K562 (cell line): ENCODE data around the gene GSTO2. TPM values are rescaled to one million over a fixed set of nuclear protein-coding genes. Genes with fewer than 3 reads are reported as not detected.

Experiments
- ATAC-seq: fragments of 200-7000 bp; cut with Tn5 transposase; 3 replicates; pipeline ENCODE4 v1.9.1; 2020; ENCODE audit warnings: moderate library complexity
- BruUV-seq: library from RNA; stranded (reverse); fragments of 400-500 nt; replicated peaks from 2 replicates; lab custom pipeline; 2021; lab: Mats Ljungman, UMichigan
- CTCF ChIA-PET: fragments of 300-600 bp; formaldehyde crosslinking; extraction: SDS; loops from one replicate; lab custom pipeline; 2021; ENCODE audit warnings: low intra/inter-chr PET ratio; lab: Yijun Ruan, JAX
- POLR2A ChIA-PET: fragments of 300-600, 350-650 bp; sonication (Branson Sonifier 250); formaldehyde crosslinking; extraction: SDS; loops from one replicate; lab custom pipeline; 2021; ENCODE audit warnings: antibody characterized with exemption, inconsistent platforms; lab: Yijun Ruan, JAX
- DNase-seq, 4 experiments: peaks; one replicate each; pipeline versions ENCODE4 v3.0.0 to v3.0.0-alpha.2; 2011 to 2018; ENCODE audit warnings: low spot score in 3 of 4, mixed read lengths in 3 of 4; ENCODE audit errors: extremely low read depth in 1 of 4
- FAIRE-seq: peaks from 2 replicates; lab custom pipeline; 2011; peaks lifted over from hg19 to GRCh38; lab: Jason Lieb, UNC
- H2AFZ ChIP-seq: 2 replicates; pipeline ENCODE4 v1.6.0; 2011; ENCODE audit warnings: low read depth, low read length, control low read depth, inconsistent platforms
- H3K27ac ChIP-seq: fragments of 200-600 bp; 3 replicates; pipeline ENCODE4 v1.8.0; 2011; ENCODE audit warnings: low read depth, mild to moderate bottlenecking, control low read depth, inconsistent platforms, low read length, moderate library complexity, mixed read lengths; ENCODE audit errors: extremely low read depth
- H3K27me3 ChIP-seq, 2 experiments: fragments of 300-600 bp in 1 of 2; 2 replicates in 1 of 2; 3 replicates in 1 of 2; pipeline versions ENCODE4 v1.6.0 to v1.8.0; 2011; ENCODE audit warnings: inconsistent platforms in 2 of 2, low read length in 2 of 2, mild to moderate bottlenecking in 1 of 2, mixed read lengths in 1 of 2, moderate library complexity in 1 of 2; ENCODE audit not compliant: control insufficient read depth in 2 of 2, insufficient read depth in 2 of 2
- H3K36me3 ChIP-seq: fragments of 300-600 bp; 3 replicates; pipeline ENCODE4 v1.8.0; 2011; ENCODE audit warnings: mild to moderate bottlenecking, low read length, inconsistent platforms; ENCODE audit not compliant: control insufficient read depth, insufficient read depth
- H3K4me1 ChIP-seq, 2 experiments: fragments of 200-600 bp in 1 of 2; replicated peaks in 1 of 2; 2 replicates in 1 of 2; 3 replicates in 1 of 2; pipeline versions ENCODE4 v1.5.1 to v1.8.0; 2011; ENCODE audit warnings: inconsistent platforms in 2 of 2, low read length in 2 of 2, mild to moderate bottlenecking in 1 of 2, mixed read lengths in 1 of 2, moderate library complexity in 1 of 2; ENCODE audit not compliant: control insufficient read depth in 2 of 2, insufficient read depth in 2 of 2
- H3K4me2 ChIP-seq: 2 replicates; pipeline ENCODE4 v1.6.1; 2011; ENCODE audit warnings: low read length, control low read depth, inconsistent platforms, mixed read lengths; ENCODE audit not compliant: insufficient read depth
- H3K4me3 ChIP-seq: fragments of 200-600 bp; sonication (generic), shearing (Covaris generic); 2 replicates; pipeline ENCODE4 v1.5.1; 2016; ENCODE audit warnings: control low read depth, inconsistent platforms
- H3K79me2 ChIP-seq: fragments of 200-600 bp; 3 replicates; pipeline ENCODE4 v1.8.0; 2011; ENCODE audit warnings: low read length, inconsistent platforms; ENCODE audit not compliant: control insufficient read depth, insufficient read depth
- H3K9ac ChIP-seq, 2 experiments: 2 replicates each; pipeline versions ENCODE4 v1.6.0 to v1.6.1; 2011; ENCODE audit warnings: low read depth in 2 of 2, low read length in 2 of 2, control low read depth in 1 of 2, inconsistent platforms in 1 of 2, mild to moderate bottlenecking in 1 of 2, mixed read lengths in 1 of 2; ENCODE audit not compliant: insufficient read depth in 1 of 2
- H3K9me1 ChIP-seq: one replicate; pipeline ENCODE4 v1.6.0; 2011; ENCODE audit warnings: inconsistent platforms, mild to moderate bottlenecking, low read length, moderate library complexity; ENCODE audit not compliant: control insufficient read depth, insufficient read depth
- H3K9me3 ChIP-seq: replicated peaks from 2 replicates; pipeline ENCODE4 v1.5.1; 2011; ENCODE audit warnings: low read depth, low read length, inconsistent platforms; ENCODE audit not compliant: control insufficient read depth, insufficient read depth
- H4K20me1 ChIP-seq: replicated peaks from 2 replicates; pipeline ENCODE4 v1.6.1; 2011; ENCODE audit warnings: low read length, inconsistent platforms, mixed read lengths; ENCODE audit not compliant: control insufficient read depth, insufficient read depth
- BCLAF1 ChIP-seq, 2 experiments: fragments of 450-650 bp in 1 of 2; IDR thresholded peaks; 2 replicates each; pipeline ENCODE4 v1.6.1; 2011 to 2017; ENCODE audit warnings: low read depth in 2 of 2, antibody characterized with exemption in 1 of 2, borderline replicate concordance in 1 of 2, low read length in 1 of 2, mild to moderate bottlenecking in 1 of 2, mixed read lengths in 1 of 2; ENCODE audit not compliant: control insufficient read depth in 1 of 2
- ETV5 ChIP-seq: sonication (generic); formaldehyde crosslinking; IDR thresholded peaks from 2 replicates; pipeline ENCODE4 v1.4.0; 2020; ENCODE audit warnings: low read depth, mild to moderate bottlenecking, missing genetic modification reagents
- HEY1 ChIP-seq: fragments of 250-450 bp; sonication (Bioruptor Pico); IDR thresholded peaks from 2 replicates; pipeline ENCODE4 v1.5.0; 2020; ENCODE audit warnings: mild to moderate bottlenecking, moderate library complexity, borderline replicate concordance
- NONO ChIP-seq, 2 experiments: fragments of 200-400 bp in 1 of 2; fragments of 450-650 bp in 1 of 2; formaldehyde crosslinking in 1 of 2; IDR thresholded peaks; 2 replicates each; pipeline ENCODE4 v1.6.1; 2017; ENCODE audit warnings: low read depth in 2 of 2, mild to moderate bottlenecking in 2 of 2, moderate library complexity in 2 of 2, low read length in 1 of 2
- TEAD2 ChIP-seq: fragments of 450-650 bp; IDR thresholded peaks from 2 replicates; pipeline ENCODE4 v1.6.1; 2016; ENCODE audit warnings: missing genetic modification characterization, control low read depth, missing compliant biosample characterization
- ZNF695 ChIP-seq: fragments of 450-650 bp; formaldehyde crosslinking; IDR thresholded peaks from 2 replicates; pipeline ENCODE4 v1.4.0; 2020; ENCODE audit warnings: mild to moderate bottlenecking, moderate library complexity
- WGBS: fragments of 100-300 bp; shearing (Covaris generic); methylation state at CpG from one replicate; pipeline ENCODE4 v1.1.6; 2016; ENCODE audit warnings: low coverage, mixed read lengths; ENCODE audit not compliant: insufficient coverage; ENCODE audit errors: missing lambda C conversion rate; 5-methylcytosine and 5-hydroxymethylcytosine counted together
- in situ Hi-C: fragments of 300-500 bp; cut with MboI; formaldehyde crosslinking; loops from 4 replicates; pipeline ENCODE4 v1.15.0; 2018; ENCODE audit warnings: inconsistent platforms, mixed read lengths
- intact Hi-C: fragments of 100-400 bp; cut with micrococcal nuclease; formaldehyde crosslinking; loops from 2 replicates; pipeline ENCODE4 v1.14.2; 2022
- polyA plus RNA-seq, 8 experiments: library from polyadenylated mRNA; depleted of rRNA in 4 of 8; stranded (reverse) in 5 of 8; unstranded in 3 of 8; fragments of >200 nt; fragmentation: Nextera tagmentation in 2 of 8; fragmentation: Illumina TruSeq in 1 of 8; extraction: Ambion mirVana in 2 of 8; extraction: Trizol in 1 of 8; gene quantifications; 2 replicates each; pipeline versions ENCODE4 v1.2.1 to v1.2.3, GENCODE V29; 2011 to 2014; ENCODE audit warnings: inconsistent platforms in 1 of 8, missing spikeins in 1 of 8
- total RNA-seq, 7 experiments: library from RNA; depleted of rRNA in 6 of 7; stranded (reverse); fragments of >200 nt in 6 of 7; fragmentation: Illumina TruSeq in 2 of 7; extraction: Trizol in 2 of 7; gene quantifications; 2 replicates each; pipeline versions ENCODE4 v1.2.1 to v1.2.3, GENCODE V29; 2011 to 2021; ENCODE audit warnings: low replicate concordance in 1 of 7
- TF ChIP-seq, protein P1 (sequence below), 2 experiments: fragments of 250-450 bp in 1 of 2; fragments of 450-650 bp in 1 of 2; sonication (Bioruptor Pico) in 1 of 2; IDR thresholded peaks; 2 replicates each; pipeline versions ENCODE4 v1.6.1 to v1.8.0; 2016 to 2021; ENCODE audit warnings: mild to moderate bottlenecking in 2 of 2, moderate library complexity in 2 of 2, missing compliant biosample characterization in 1 of 2, missing genetic modification characterization in 1 of 2
- TF ChIP-seq, protein P2 (sequence below), 2 experiments: fragments of 450-650 bp in 1 of 2; sonication (generic) in 1 of 2; formaldehyde crosslinking in 1 of 2; IDR thresholded peaks; 2 replicates each; pipeline versions ENCODE4 v1.7.1 to v1.9.0; 2016 to 2022; ENCODE audit warnings: inconsistent platforms in 1 of 2, mild to moderate bottlenecking in 1 of 2, missing genetic modification reagents in 1 of 2

GSTO2 gene
- total and polyA plus RNA-seq, 9 of the 15 experiments (the other 6 are each of a cell fraction or from before 2014, with no cell fraction given) = 0.18 to 1.8 (median 0.90) TPM

- Histone ChIP-seq H3K9ac (no peak overlapping the region), H3K4me2 (no peak overlapping the region), H3K4me3 (no peak overlapping the region), H3K9me1 (no peaks in the 10 kb centered on the region), H3K4me1 (peaks cover 0 to under 1% of the 10 kb centered on the region in 2 experiments; a peak in 3 of 5 replicates), H4K20me1 (no peaks in the 10 kb centered on the region), H3K79me2 (no peaks in the 10 kb centered on the region), H2AFZ (no peak overlapping the region), H3K27ac (peak overlapping the region; percentile 49; the same call in 1 of the 3 replicates), H3K9me3 (peaks cover 12% of the 10 kb centered on the region), H3K27me3 (no peaks in the 10 kb centered on the region), H3K36me3 (no peaks in the 10 kb centered on the region)
- FAIRE-seq (peak; percentile 35), DNase-seq (peak in 2 of 4 experiments; percentile 44 to 50), ATAC-seq (peak; percentile 80)
- in situ Hi-C loops (no loop called here), intact Hi-C loops (no loop called here)
- WGBS = 14% methylated on average over 2 of the region's 2 CpGs
- POLR2A ChIA-PET = no interaction called here
- BruUV-seq = no TSS peak
- CTCF ChIA-PET = no interaction called here
- TF ChIP-seq TEAD2 (tag) = no peak
- TF ChIP-seq, protein P1, sequence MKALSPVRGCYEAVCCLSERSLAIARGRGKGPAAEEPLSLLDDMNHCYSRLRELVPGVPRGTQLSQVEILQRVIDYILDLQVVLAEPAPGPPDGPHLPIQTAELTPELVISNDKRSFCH (CRISPR knock-in tag; IDR thresholded peaks at IDR 0.05) = no peak
- TF ChIP-seq, protein P1 (tag; IDR thresholded peaks at IDR 0.05) = no peak
- no peak for TF ChIP-seq BCLAF1 (IDR thresholded peaks at IDR 0.05; ENCODE audit: borderline replicate concordance in 1 of 2, control insufficient read depth in 1 of 2, low read depth in 2 of 2, low read length in 1 of 2)
- TF ChIP-seq, protein P2, sequence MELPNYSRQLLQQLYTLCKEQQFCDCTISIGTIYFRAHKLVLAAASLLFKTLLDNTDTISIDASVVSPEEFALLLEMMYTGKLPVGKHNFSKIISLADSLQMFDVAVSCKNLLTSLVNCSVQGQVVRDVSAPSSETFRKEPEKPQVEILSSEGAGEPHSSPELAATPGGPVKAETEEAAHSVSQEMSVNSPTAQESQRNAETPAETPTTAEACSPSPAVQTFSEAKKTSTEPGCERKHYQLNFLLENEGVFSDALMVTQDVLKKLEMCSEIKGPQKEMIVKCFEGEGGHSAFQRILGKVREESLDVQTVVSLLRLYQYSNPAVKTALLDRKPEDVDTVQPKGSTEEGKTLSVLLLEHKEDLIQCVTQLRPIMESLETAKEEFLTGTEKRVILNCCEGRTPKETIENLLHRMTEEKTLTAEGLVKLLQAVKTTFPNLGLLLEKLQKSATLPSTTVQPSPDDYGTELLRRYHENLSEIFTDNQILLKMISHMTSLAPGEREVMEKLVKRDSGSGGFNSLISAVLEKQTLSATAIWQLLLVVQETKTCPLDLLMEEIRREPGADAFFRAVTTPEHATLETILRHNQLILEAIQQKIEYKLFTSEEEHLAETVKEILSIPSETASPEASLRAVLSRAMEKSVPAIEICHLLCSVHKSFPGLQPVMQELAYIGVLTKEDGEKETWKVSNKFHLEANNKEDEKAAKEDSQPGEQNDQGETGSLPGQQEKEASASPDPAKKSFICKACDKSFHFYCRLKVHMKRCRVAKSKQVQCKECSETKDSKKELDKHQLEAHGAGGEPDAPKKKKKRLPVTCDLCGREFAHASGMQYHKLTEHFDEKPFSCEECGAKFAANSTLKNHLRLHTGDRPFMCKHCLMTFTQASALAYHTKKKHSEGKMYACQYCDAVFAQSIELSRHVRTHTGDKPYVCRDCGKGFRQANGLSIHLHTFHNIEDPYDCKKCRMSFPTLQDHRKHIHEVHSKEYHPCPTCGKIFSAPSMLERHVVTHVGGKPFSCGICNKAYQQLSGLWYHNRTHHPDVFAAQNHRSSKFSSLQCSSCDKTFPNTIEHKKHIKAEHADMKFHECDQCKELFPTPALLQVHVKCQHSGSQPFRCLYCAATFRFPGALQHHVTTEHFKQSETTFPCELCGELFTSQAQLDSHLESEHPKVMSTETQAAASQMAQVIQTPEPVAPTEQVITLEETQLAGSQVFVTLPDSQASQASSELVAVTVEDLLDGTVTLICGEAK (IDR thresholded peaks at IDR 0.05) = no peak
- TF ChIP-seq, protein P2 (CRISPR knock-in tag; IDR thresholded peaks at IDR 0.05) = no peak
- TF ChIP-seq HEY1 (CRISPR knock-in tag) = no peak
- no peak for TF ChIP-seq NONO (IDR thresholded peaks at IDR 0.05; ENCODE audit: low read depth in 2 of 2, low read length in 1 of 2)
- TF ChIP-seq ZNF695 (CRISPR knock-in tag) = no peak
- no peak for TF ChIP-seq ETV5 (CRISPR knock-in tag)
These were observed 22.0 kb upstream of the GSTO2 start for GRCh38 chr10:104246976-104247375.
